AML-193 (cell line): Measurements from ENCODE around the gene NBEA.
"Not testable (repeated sequence)": the region's sequence is repeated elsewhere in the genome, so short reads cannot be mapped to it uniquely, and the experiment has no call there.

Experiments used
- DNase-seq, 2 experiments: peaks; one replicate each; lab custom pipeline; 2025; lab: John Stamatoyannopoulos, UW

NBEA gene

GRCh38 chr13:34959489-34959888, 17.4 kb downstream of the NBEA start:
- DNase-seq: no peak

- DNase-seq: no peak
Observed at GRCh38 chr13:34964558-34964957, 22.5 kb downstream of the NBEA start.

- DNase-seq: peak in 1 of 2 experiments; percentile 12
Observed at GRCh38 chr13:34967851-34968562, 25.9 kb downstream of the NBEA start.

GRCh38 chr13:34969539-34969938, 27.5 kb downstream of the NBEA start:
- not testable (repeated sequence) for DNase-seq

- DNase-seq: no peak
Observed at GRCh38 chr13:34970961-34971360, 28.9 kb downstream of the NBEA start.

- no peak for DNase-seq
Observed at GRCh38 chr13:34971473-34971872, 29.4 kb downstream of the NBEA start.

- DNase-seq: not testable (repeated sequence)
Observed at GRCh38 chr13:34985199-34985598, 43.1 kb downstream of the NBEA start.

GRCh38 chr13:34988330-34988791, 46.3 kb downstream of the NBEA start:
- DNase-seq: no peak

- DNase-seq: no peak
Observed at GRCh38 chr13:34990399-34991214, 48.5 kb downstream of the NBEA start.

- peak; percentile 59 to 72 for DNase-seq
Observed at GRCh38 chr13:34993470-34993869, 51.4 kb downstream of the NBEA start.

GRCh38 chr13:35003734-35004133, 61.7 kb downstream of the NBEA start:
- not testable (repeated sequence) for DNase-seq

- DNase-seq: no peak
Observed at GRCh38 chr13:35005051-35005450, 63.0 kb downstream of the NBEA start.

- DNase-seq: no peak
Observed at GRCh38 chr13:35014606-35015213, 72.6 kb downstream of the NBEA start.

- DNase-seq: no peak
Observed at GRCh38 chr13:35016362-35017112, 74.5 kb downstream of the NBEA start.

GRCh38 chr13:35025314-35025713, 83.2 kb downstream of the NBEA start:
- no peak for DNase-seq

GRCh38 chr13:35028338-35028867, 86.3 kb downstream of the NBEA start:
- no peak for DNase-seq

GRCh38 chr13:35039012-35039411, 96.9 kb downstream of the NBEA start:
- DNase-seq: no peak

GRCh38 chr13:35046587-35046986, 104.5 kb downstream of the NBEA start:
- DNase-seq: no peak

GRCh38 chr13:35055705-35056104, 113.6 kb downstream of the NBEA start:
- DNase-seq: no peak

- DNase-seq: no peak
Observed at GRCh38 chr13:35057858-35058257, 115.8 kb downstream of the NBEA start.

GRCh38 chr13:35058585-35058984, 116.5 kb downstream of the NBEA start:
- not testable (repeated sequence) for DNase-seq

- DNase-seq: no peak
Observed at GRCh38 chr13:35086667-35087066, 144.6 kb downstream of the NBEA start.
